Measurements from ENCODE around the gene ATAD1. TPM values are rescaled to one million over a fixed set of nuclear protein-coding genes. Genes with fewer than 3 reads are reported as not detected.

Gene ATAD1
- total and polyA plus RNA-seq, 9 of the 15 experiments (the other 6 are each of a cell fraction or from before 2014, with no cell fraction given) = 11.3 to 33.8 (median 27.3) TPM

DNA sequence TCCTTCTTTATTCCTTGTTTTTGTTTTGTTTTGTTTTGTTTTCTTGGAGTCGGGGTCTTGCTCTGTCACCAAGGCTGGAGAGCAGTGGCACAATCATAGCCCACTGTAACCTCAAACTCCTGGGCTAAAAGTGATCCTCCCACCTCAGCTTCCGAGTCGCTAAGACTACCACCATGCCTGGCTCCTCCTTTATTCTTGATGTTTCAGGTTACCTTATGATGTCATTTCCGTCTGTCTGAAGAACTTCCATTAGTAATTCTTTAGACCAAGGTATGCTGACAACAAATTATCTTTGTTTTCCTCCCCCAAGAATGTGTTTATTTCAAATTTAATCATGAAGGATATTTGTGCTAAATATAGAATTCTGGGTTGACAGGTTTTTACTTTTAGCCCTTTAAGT lies 18.1 kb upstream of the ATAD1 start:
- 12% methylated on average over 4 of the region's 4 CpGs for WGBS (ENCODE audit: insufficient coverage, low coverage, missing lambda C conversion rate)
- peak; percentile 55; the same call in 1 of the 3 replicates for ATAC-seq
- H4K20me1 ChIP-seq (replicated peaks; ENCODE audit: control insufficient read depth, insufficient read depth, low read length) = no peaks in the 10 kb centered on the region
- H3K27ac ChIP-seq (ENCODE audit: extremely low read depth, low read depth, low read length) = no peak overlapping the region
- FAIRE-seq = peak; percentile 44
- H3K36me3 ChIP-seq (ENCODE audit: control insufficient read depth, insufficient read depth, low read length) = no peaks in the 10 kb centered on the region
- H3K4me1 ChIP-seq (replicated peaks in 1 of 2; ENCODE audit: control insufficient read depth in 2 of 2, insufficient read depth in 2 of 2, low read length in 2 of 2) = no peaks in the 10 kb centered on the region
- H3K9ac ChIP-seq (ENCODE audit: insufficient read depth in 1 of 2, low read depth in 2 of 2, low read length in 2 of 2) = no peak overlapping the region
- H3K9me3 ChIP-seq (replicated peaks; ENCODE audit: control insufficient read depth, insufficient read depth, low read depth, low read length) = no peaks in the 10 kb centered on the region
- H3K9me1 ChIP-seq (ENCODE audit: control insufficient read depth, insufficient read depth, low read length) = no peaks in the 10 kb centered on the region
- TF ChIP-seq CHD2 (IDR thresholded peaks at IDR 0.05; ENCODE audit: low read depth, low read length) = no peak
- TF ChIP-seq, protein P1, sequence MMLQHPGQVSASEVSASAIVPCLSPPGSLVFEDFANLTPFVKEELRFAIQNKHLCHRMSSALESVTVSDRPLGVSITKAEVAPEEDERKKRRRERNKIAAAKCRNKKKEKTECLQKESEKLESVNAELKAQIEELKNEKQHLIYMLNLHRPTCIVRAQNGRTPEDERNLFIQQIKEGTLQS (IDR thresholded peaks at IDR 0.05) = 0 out of 2 replicates have a peak, but pooled peaks have one; percentile 22
- TF ChIP-seq, protein P1 (CRISPR knock-in tag; conservative IDR thresholded peaks at IDR 0.05) = no peak
- TF ChIP-seq MXI1 (IDR thresholded peaks at IDR 0.05; ENCODE audit: low read depth, low read length) = no peak
- TF ChIP-seq NFXL1 (CRISPR knock-in tag; IDR thresholded peaks at IDR 0.05) = no peak
- peak; percentile 25; the same call in 1 of the 2 replicates for TF ChIP-seq ATF7 (IDR thresholded peaks at IDR 0.05)
- TF ChIP-seq KAT8 (IDR thresholded peaks at IDR 0.05; ENCODE audit: low read depth) = no peak
- 0 out of 2 replicates have a peak, but pooled peaks have one; percentile 16 for TF ChIP-seq RFX1 (IDR thresholded peaks at IDR 0.05)
- in situ Hi-C loops (cut with MboI) (no loop called here), intact Hi-C loops (cut with micrococcal nuclease) (no loop called here)
- no peak for DNase-seq (ENCODE audit: extremely low read depth in 1 of 4, low spot score in 3 of 4)
- BruUV-seq (replicated peaks) = no TSS peak
- no peak overlapping the region for H3K4me2 ChIP-seq (ENCODE audit: insufficient read depth, low read length)
- ChIA-PET CTCF (ENCODE audit: low intra/inter-chr PET ratio) (no interaction called here), POLR2A (no interaction called here)
- H3K27me3 ChIP-seq (ENCODE audit: control insufficient read depth in 2 of 2, insufficient read depth in 2 of 2, low read length in 2 of 2) = no peaks in the 10 kb centered on the region
- no peak overlapping the region for H3K4me3 ChIP-seq
- no peak overlapping the region for H2AFZ ChIP-seq (ENCODE audit: low read depth, low read length)
- no peaks in the 10 kb centered on the region for H3K79me2 ChIP-seq (ENCODE audit: control insufficient read depth, insufficient read depth, low read length)
